Neural cell (in vitro differentiated cells): ENCODE data around the gene CARMIL1. TPM values are rescaled to one million over a fixed set of nuclear protein-coding genes. Genes with fewer than 3 reads are reported as not detected.

ENCODE experiments used
- H2AFZ ChIP-seq: fragments of 200-600, 300-800 bp; sonication (generic), shearing (Covaris generic); 2 replicates; pipeline ENCODE4 v1.6.0; 2014; ENCODE audit warnings: low read depth, mild to moderate bottlenecking, antibody characterized with exemption, low read length, moderate library complexity
- H3F3A ChIP-seq: fragments of 200-600 bp; shearing (Covaris generic); 2 replicates; pipeline ENCODE4 v1.6.1; 2016; ENCODE audit warnings: mild to moderate bottlenecking, moderate library complexity, mixed read lengths, antibody characterized with exemption, low read length; ENCODE audit not compliant: insufficient read depth, poor library complexity, severe bottlenecking
- H3K27ac ChIP-seq: fragments of 200-600, 300-800 bp; sonication (generic), shearing (Covaris generic); 2 replicates; pipeline ENCODE4 v1.5.1; 2014; ENCODE audit warnings: mild to moderate bottlenecking, low read length, moderate library complexity
- H3K27me3 ChIP-seq: fragments of 300-800, 200-600 bp; sonication (generic), shearing (Covaris generic); 2 replicates; pipeline ENCODE4 v1.6.0; 2014; ENCODE audit warnings: mild to moderate bottlenecking, low read depth, low read length, moderate library complexity; ENCODE audit not compliant: insufficient read depth
- H3K36me3 ChIP-seq: fragments of 300-800, 200-600 bp; sonication (generic), shearing (Covaris generic); 2 replicates; pipeline ENCODE4 v1.5.1; 2014; ENCODE audit warnings: mild to moderate bottlenecking, antibody characterized with exemption, low read length, moderate library complexity; ENCODE audit not compliant: insufficient read depth
- H3K4me2 ChIP-seq: fragments of 300-800, 200-600 bp; sonication (generic), shearing (Covaris generic); 2 replicates; pipeline ENCODE4 v1.6.0; 2014; ENCODE audit warnings: mild to moderate bottlenecking, low read length
- H3K4me3 ChIP-seq: fragments of 300-800, 200-600 bp; sonication (generic), shearing (Covaris generic); 2 replicates; pipeline ENCODE4 v1.5.1; 2014; ENCODE audit warnings: mild to moderate bottlenecking, low read length, moderate library complexity
- H3K79me2 ChIP-seq: fragments of 200-600 bp; shearing (Covaris generic); replicated peaks from 2 replicates; pipeline ENCODE4 v1.6.0; 2014; ENCODE audit warnings: mild to moderate bottlenecking, low read length, moderate library complexity; ENCODE audit not compliant: insufficient read depth
- H3K9ac ChIP-seq: fragments of 300-800, 200-600 bp; sonication (generic), shearing (Covaris generic); 2 replicates; pipeline ENCODE4 v1.6.1; 2016; ENCODE audit warnings: mild to moderate bottlenecking, low read length, mixed read lengths
- H3K9me2 ChIP-seq: fragments of 200-600 bp; shearing (Covaris generic); 2 replicates; pipeline ENCODE4 v1.6.1; 2016; ENCODE audit warnings: mild to moderate bottlenecking, low read length, mixed read lengths; ENCODE audit not compliant: insufficient read depth
- H3K9me3 ChIP-seq: fragments of 200-600, 300-800 bp; sonication (generic), shearing (Covaris generic); 2 replicates; pipeline ENCODE4 v1.6.1; 2016; ENCODE audit warnings: mild to moderate bottlenecking, mixed run types, low read length, moderate library complexity, mixed read lengths
- H4K20me1 ChIP-seq: fragments of 200-600 bp; shearing (Covaris generic); 2 replicates; pipeline ENCODE4 v1.6.1; 2016; ENCODE audit warnings: mild to moderate bottlenecking, mixed run types; ENCODE audit not compliant: insufficient read depth
- EP300 ChIP-seq: fragments of 450-650 bp; conservative IDR thresholded peaks from 2 replicates; pipeline ENCODE4 v1.6.1; 2014; ENCODE audit warnings: antibody characterized with exemption, mild to moderate bottlenecking, moderate library complexity; ENCODE audit not compliant: poor library complexity, severe bottlenecking
- EZH2 ChIP-seq: fragments of 200-600, 300-800 bp; shearing (Covaris generic), sonication (generic); IDR thresholded peaks from 2 replicates; pipeline ENCODE4 v1.6.1; 2014; ENCODE audit warnings: antibody characterized with exemption, low read length, borderline replicate concordance, mild to moderate bottlenecking; ENCODE audit not compliant: insufficient read depth, poor library complexity, severe bottlenecking
- MXI1 ChIP-seq: fragments of 450-650 bp; conservative IDR thresholded peaks from 2 replicates; pipeline ENCODE4 v1.6.1; 2014; ENCODE audit warnings: antibody characterized with exemption, mild to moderate bottlenecking; ENCODE audit not compliant: poor library complexity, severe bottlenecking
- RAD21 ChIP-seq: fragments of 450-650 bp; conservative IDR thresholded peaks from 2 replicates; pipeline ENCODE4 v1.6.1; 2014; ENCODE audit warnings: antibody characterized with exemption, mild to moderate bottlenecking, moderate library complexity
- SMC3 ChIP-seq: fragments of 450-650 bp; conservative IDR thresholded peaks from 2 replicates; pipeline ENCODE4 v1.6.1; 2014; ENCODE audit warnings: antibody characterized with exemption, mild to moderate bottlenecking, moderate library complexity; ENCODE audit not compliant: poor library complexity
- polyA plus RNA-seq: library from polyadenylated mRNA; depleted of rRNA; stranded (reverse); fragments of >200 nt; gene quantifications from 2 replicates; pipeline ENCODE4 v1.2.3, GENCODE V29; 2014
- TF ChIP-seq, protein P1 (sequence below): fragments of 450-650 bp; IDR thresholded peaks from 2 replicates; pipeline ENCODE4 v1.5.1; 2014; ENCODE audit warnings: antibody characterized with exemption, mild to moderate bottlenecking, moderate library complexity; ENCODE audit not compliant: poor library complexity, severe bottlenecking
- TF ChIP-seq, protein P2 (sequence below): IDR thresholded peaks from 2 replicates; pipeline ENCODE4 v1.6.1; 2012; ENCODE audit warnings: borderline replicate concordance

Gene CARMIL1
- polyA plus RNA-seq, 1 donor from 2014 or later, result 5.3 TPM

DNA sequence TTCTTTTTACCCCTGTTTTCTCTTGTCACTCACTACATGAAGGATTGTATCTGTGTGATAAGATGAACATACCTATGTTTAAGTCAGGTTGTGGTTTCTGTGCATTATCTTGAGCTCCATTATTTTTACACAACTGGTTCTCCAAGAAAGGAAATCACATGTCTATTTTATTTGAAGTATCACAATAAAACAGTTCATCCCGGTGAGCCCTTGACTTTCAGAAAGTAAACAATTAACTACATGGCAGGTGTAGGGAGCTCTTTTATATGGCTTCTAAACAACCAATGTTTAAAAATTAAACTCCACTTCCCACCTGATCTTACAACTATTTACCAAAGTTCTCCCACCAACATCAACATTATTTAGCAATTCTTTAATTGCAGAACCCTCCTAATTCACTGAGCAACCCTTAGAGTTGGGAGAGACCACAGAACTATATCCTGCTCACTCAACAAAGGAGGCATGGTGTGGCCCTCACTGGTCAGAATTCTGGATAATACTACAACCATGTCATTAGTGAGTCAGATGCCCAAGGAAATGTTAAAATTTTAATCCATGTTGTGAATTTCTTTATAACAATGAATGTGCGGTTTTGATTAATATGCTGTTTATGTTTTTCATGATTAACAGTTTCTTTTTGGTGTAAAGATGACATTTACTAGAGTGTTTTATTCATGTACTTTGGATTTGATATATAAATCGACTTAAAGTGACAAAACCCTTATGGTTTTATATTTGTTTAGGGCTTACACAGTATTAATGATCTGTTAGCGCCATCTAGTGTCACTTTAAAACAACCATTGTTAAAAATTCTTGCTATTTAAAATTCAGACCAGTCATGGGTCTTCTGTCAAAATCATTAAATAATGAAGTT, 322.9 kb downstream of the CARMIL1 start:
- no peaks in the 10 kb centered on the region for H3K79me2 ChIP-seq
- peak; percentile 90 for TF ChIP-seq SMC3
- TF ChIP-seq, protein P1, sequence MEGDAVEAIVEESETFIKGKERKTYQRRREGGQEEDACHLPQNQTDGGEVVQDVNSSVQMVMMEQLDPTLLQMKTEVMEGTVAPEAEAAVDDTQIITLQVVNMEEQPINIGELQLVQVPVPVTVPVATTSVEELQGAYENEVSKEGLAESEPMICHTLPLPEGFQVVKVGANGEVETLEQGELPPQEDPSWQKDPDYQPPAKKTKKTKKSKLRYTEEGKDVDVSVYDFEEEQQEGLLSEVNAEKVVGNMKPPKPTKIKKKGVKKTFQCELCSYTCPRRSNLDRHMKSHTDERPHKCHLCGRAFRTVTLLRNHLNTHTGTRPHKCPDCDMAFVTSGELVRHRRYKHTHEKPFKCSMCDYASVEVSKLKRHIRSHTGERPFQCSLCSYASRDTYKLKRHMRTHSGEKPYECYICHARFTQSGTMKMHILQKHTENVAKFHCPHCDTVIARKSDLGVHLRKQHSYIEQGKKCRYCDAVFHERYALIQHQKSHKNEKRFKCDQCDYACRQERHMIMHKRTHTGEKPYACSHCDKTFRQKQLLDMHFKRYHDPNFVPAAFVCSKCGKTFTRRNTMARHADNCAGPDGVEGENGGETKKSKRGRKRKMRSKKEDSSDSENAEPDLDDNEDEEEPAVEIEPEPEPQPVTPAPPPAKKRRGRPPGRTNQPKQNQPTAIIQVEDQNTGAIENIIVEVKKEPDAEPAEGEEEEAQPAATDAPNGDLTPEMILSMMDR, result peak; percentile 86
- peak; percentile 91 for TF ChIP-seq RAD21
- no peak for TF ChIP-seq EP300
- no peaks in the 10 kb centered on the region for H4K20me1 ChIP-seq
- no peaks in the 10 kb centered on the region for H3K27me3 ChIP-seq
- no peak overlapping the region for H3K4me2 ChIP-seq
- H3K9me2 ChIP-seq, result no peaks in the 10 kb centered on the region
- H3F3A ChIP-seq, result no peaks in the 10 kb centered on the region
- H2AFZ ChIP-seq, result no peak overlapping the region
- no peaks in the 10 kb centered on the region for H3K9me3 ChIP-seq
- H3K36me3 ChIP-seq, result no peaks in the 10 kb centered on the region
- no peak overlapping the region for H3K4me3 ChIP-seq
- H3K9ac ChIP-seq, result no peak overlapping the region
- H3K27ac ChIP-seq, result no peak overlapping the region

DNA sequence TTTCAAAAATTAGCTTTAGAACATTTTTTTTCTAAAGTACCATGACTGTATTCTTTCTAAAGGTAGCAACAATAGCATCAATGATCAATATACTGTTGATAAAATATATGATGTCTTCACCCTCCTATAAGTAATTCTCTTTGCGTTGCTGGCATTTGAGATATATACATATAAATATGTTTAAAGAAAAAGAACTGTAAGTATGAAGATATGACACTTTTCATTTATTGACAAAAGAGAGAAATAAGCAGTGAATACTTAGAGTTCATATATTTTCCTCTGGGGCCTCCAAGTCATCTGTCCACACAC, 323.5 kb downstream of the CARMIL1 start:
- no peaks in the 10 kb centered on the region for H3K9me3 ChIP-seq
- TF ChIP-seq MXI1 (no peak), EZH2 (no peak), SMC3 (no peak), EP300 (no peak)
- TF ChIP-seq, protein P2, sequence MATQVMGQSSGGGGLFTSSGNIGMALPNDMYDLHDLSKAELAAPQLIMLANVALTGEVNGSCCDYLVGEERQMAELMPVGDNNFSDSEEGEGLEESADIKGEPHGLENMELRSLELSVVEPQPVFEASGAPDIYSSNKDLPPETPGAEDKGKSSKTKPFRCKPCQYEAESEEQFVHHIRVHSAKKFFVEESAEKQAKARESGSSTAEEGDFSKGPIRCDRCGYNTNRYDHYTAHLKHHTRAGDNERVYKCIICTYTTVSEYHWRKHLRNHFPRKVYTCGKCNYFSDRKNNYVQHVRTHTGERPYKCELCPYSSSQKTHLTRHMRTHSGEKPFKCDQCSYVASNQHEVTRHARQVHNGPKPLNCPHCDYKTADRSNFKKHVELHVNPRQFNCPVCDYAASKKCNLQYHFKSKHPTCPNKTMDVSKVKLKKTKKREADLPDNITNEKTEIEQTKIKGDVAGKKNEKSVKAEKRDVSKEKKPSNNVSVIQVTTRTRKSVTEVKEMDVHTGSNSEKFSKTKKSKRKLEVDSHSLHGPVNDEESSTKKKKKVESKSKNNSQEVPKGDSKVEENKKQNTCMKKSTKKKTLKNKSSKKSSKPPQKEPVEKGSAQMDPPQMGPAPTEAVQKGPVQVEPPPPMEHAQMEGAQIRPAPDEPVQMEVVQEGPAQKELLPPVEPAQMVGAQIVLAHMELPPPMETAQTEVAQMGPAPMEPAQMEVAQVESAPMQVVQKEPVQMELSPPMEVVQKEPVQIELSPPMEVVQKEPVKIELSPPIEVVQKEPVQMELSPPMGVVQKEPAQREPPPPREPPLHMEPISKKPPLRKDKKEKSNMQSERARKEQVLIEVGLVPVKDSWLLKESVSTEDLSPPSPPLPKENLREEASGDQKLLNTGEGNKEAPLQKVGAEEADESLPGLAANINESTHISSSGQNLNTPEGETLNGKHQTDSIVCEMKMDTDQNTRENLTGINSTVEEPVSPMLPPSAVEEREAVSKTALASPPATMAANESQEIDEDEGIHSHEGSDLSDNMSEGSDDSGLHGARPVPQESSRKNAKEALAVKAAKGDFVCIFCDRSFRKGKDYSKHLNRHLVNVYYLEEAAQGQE, result no peak
- TF ChIP-seq, protein P1, result no peak
- H3K27ac ChIP-seq, result no peak overlapping the region
- H3K9ac ChIP-seq, result no peak overlapping the region
- no peak overlapping the region for H3K4me2 ChIP-seq
- H3K27me3 ChIP-seq, result no peaks in the 10 kb centered on the region
- H3K36me3 ChIP-seq, result no peaks in the 10 kb centered on the region
- H3K9me2 ChIP-seq, result no peaks in the 10 kb centered on the region
- H2AFZ ChIP-seq, result no peak overlapping the region
- no peak overlapping the region for H3K4me3 ChIP-seq
- H4K20me1 ChIP-seq, result no peaks in the 10 kb centered on the region
- H3K79me2 ChIP-seq, result no peaks in the 10 kb centered on the region
- H3F3A ChIP-seq, result no peaks in the 10 kb centered on the region
